ENCODE measurements around the gene TTLL8.

GRCh38 chr22:50048061-50048765 lies 9.9 kb downstream of the TTLL8 start:
- TF ChIP-seq GABPA (IDR thresholded peaks at IDR 0.05 in 1 of 2, conservative IDR thresholded peaks at IDR 0.05 in 1 of 2) (no peak), CTCF (IDR thresholded peaks at IDR 0.05; ENCODE audit: low read depth, low read length, missing input control) (no peak), SP1 (IDR thresholded peaks at IDR 0.05) (no peak), TAF1 (conservative IDR thresholded peaks at IDR 0.05) (no peak), NR2F2 (IDR thresholded peaks at IDR 0.05) (no peak), RAD21 (IDR thresholded peaks at IDR 0.05) (no peak), MAX (IDR thresholded peaks at IDR 0.05) (no peak), YY1 (IDR thresholded peaks at IDR 0.05) (no peak), EGR1 (IDR thresholded peaks at IDR 0.05; ENCODE audit: low read depth in 2 of 2) (no peak), RXRA (IDR thresholded peaks at IDR 0.05) (no peak), HNF4G (IDR thresholded peaks at IDR 0.05) (no peak), FOXA1 (IDR thresholded peaks at IDR 0.05) (no peak), REST (IDR thresholded peaks at IDR 0.05) (no peak), JUND (IDR thresholded peaks at IDR 0.05) (no peak)
